C4-2B (cell line): ENCODE measurements around the gene KANK2.

Experiments
- CTCF ChIP-seq: fragments of 450-650 bp; conservative IDR thresholded peaks from 2 replicates; pipeline ENCODE4 v1.5.1; 2017; ENCODE audit warnings: mild to moderate bottlenecking
- ZFX ChIP-seq: fragments of 450-650 bp; IDR thresholded peaks from 2 replicates; pipeline ENCODE4 v1.6.1; 2017

- TF ChIP-seq CTCF = no peak
- TF ChIP-seq ZFX = no peak
Observed at GRCh38 chr19:11154683-11155047, 42.7 kb downstream of the KANK2 start.
